HUDEP-2 (cell line): Measurements from ENCODE around the gene ANKRA2.

Experiments used
- DNase-seq, 76 experiments: peaks; one replicate each; lab custom pipeline; 2025; ENCODE audit not compliant: unreplicated experiment in 76 of 76; lab: John Stamatoyannopoulos, UW

Gene ANKRA2

GRCh38 chr5:73565139-73565968 is at the start of gene ANKRA2, which contains the start of gene UTP15:
Gene ANKRA2, minus strand, starts transcription at chr5:73565639. Its CDS starts 2,758 bp downstream, at chr5:73562881.
Gene UTP15, plus strand, starts transcription at chr5:73565743. Its CDS starts 1,602 bp downstream, at chr5:73567345.
- DNase-seq: peak in 75 of 76 experiments; percentile 36 to 98 (median 94)

- no peak for DNase-seq
Observed at GRCh38 chr5:73615085-73615484, 49.6 kb upstream of the ANKRA2 start.

- no peak for DNase-seq
Observed at GRCh38 chr5:73612799-73613198, 47.4 kb upstream of the ANKRA2 start.

- no peak for DNase-seq
Observed at GRCh38 chr5:73607228-73607627, 41.8 kb upstream of the ANKRA2 start.

GRCh38 chr5:73606206-73606753 is 40.8 kb upstream of the ANKRA2 start:
- no peak for DNase-seq

- no peak for DNase-seq
Observed at GRCh38 chr5:73605223-73606087, 40.0 kb upstream of the ANKRA2 start.

GRCh38 chr5:73603998-73604397 is 38.6 kb upstream of the ANKRA2 start:
- DNase-seq: no peak

GRCh38 chr5:73599380-73599779 is 33.9 kb upstream of the ANKRA2 start:
- no peak for DNase-seq

- DNase-seq: peak in 35 of 76 experiments; percentile 0 to 50 (median 15)
Observed at GRCh38 chr5:73596705-73597328, 31.4 kb upstream of the ANKRA2 start.

- no peak for DNase-seq
Observed at GRCh38 chr5:73592551-73592950, 27.1 kb upstream of the ANKRA2 start.

GRCh38 chr5:73591698-73592501 is 26.5 kb upstream of the ANKRA2 start:
- DNase-seq: no peak

- peak in 48 of 76 experiments; percentile 3 to 77 (median 42) for DNase-seq
Observed at GRCh38 chr5:73591102-73591695, 25.8 kb upstream of the ANKRA2 start.

- DNase-seq: no peak
Observed at GRCh38 chr5:73587923-73588322, 22.5 kb upstream of the ANKRA2 start.

GRCh38 chr5:73582285-73583145 is 17.1 kb upstream of the ANKRA2 start:
- DNase-seq: no peak

- peak in 4 of 76 experiments; percentile 2 to 26 (median 12) for DNase-seq
Observed at GRCh38 chr5:73565969-73566547, 619 bp upstream of the ANKRA2 start.

GRCh38 chr5:73564675-73565074 is 764 bp downstream of the ANKRA2 start:
- DNase-seq: peak in 63 of 76 experiments; percentile 2 to 68 (median 30)

GRCh38 chr5:73564018-73564417 is 1.4 kb downstream of the ANKRA2 start:
- no peak for DNase-seq

- no peak for DNase-seq
Observed at GRCh38 chr5:73558950-73559349, 6.5 kb downstream of the ANKRA2 start.
